ENCODE results near the gene TMUB1.

Gene TMUB1

GRCh38 chr7:151066273-151066974 is 16.9 kb downstream of the TMUB1 start:
- no peak for DNase-seq

- DNase-seq, result no peak
Measured at GRCh38 chr7:151065516-151065915, 17.8 kb downstream of the TMUB1 start.

GRCh38 chr7:151064993-151065392 is 18.3 kb downstream of the TMUB1 start:
- DNase-seq, result no peak

- no peak for DNase-seq
Measured at GRCh38 chr7:151064454-151064853, 18.8 kb downstream of the TMUB1 start.

GRCh38 chr7:151063212-151063561 is 20.1 kb downstream of the TMUB1 start:
- DNase-seq, result no peak

GRCh38 chr7:151062399-151063211 is 20.7 kb downstream of the TMUB1 start:
- DNase-seq, result no peak

GRCh38 chr7:151062111-151062398 is 21.2 kb downstream of the TMUB1 start:
- DNase-seq, result no peak

- no peak for DNase-seq
Measured at GRCh38 chr7:151061213-151062110, 21.8 kb downstream of the TMUB1 start.

GRCh38 chr7:151060416-151061212 is 22.7 kb downstream of the TMUB1 start:
- no peak for DNase-seq

GRCh38 chr7:151060113-151060415 is 23.2 kb downstream of the TMUB1 start:
- DNase-seq, result no peak

- DNase-seq, result peak; percentile 70
Measured at GRCh38 chr7:151059367-151060112, 23.8 kb downstream of the TMUB1 start, which contains the start of gene SLC4A2. Gene SLC4A2, plus strand, starts transcription at chr7:151059589. Its CDS starts 2,399 bp downstream, at chr7:151061988.

GRCh38 chr7:151058781-151059366 is 24.4 kb downstream of the TMUB1 start:
- no peak for DNase-seq

- peak; percentile 95 for DNase-seq
Measured at GRCh38 chr7:151057989-151058780, 25.1 kb downstream of the TMUB1 start.

GRCh38 chr7:151057506-151057988 is 25.7 kb downstream of the TMUB1 start, which contains the start of gene CDK5:
Gene CDK5, minus strand, starts transcription at chr7:151057897. Its CDS starts 49 bp downstream, at chr7:151057848.
- DNase-seq, result no peak

- DNase-seq, result no peak
Measured at GRCh38 chr7:151056666-151057505, 26.4 kb downstream of the TMUB1 start.

- no peak for DNase-seq
Measured at GRCh38 chr7:151056283-151056665, 27.0 kb downstream of the TMUB1 start.

- no peak for DNase-seq
Measured at GRCh38 chr7:151053751-151054150, 29.5 kb downstream of the TMUB1 start.

- no peak for DNase-seq
Measured at GRCh38 chr7:151053096-151053495, 30.2 kb downstream of the TMUB1 start.

GRCh38 chr7:151051108-151051507 is 32.2 kb downstream of the TMUB1 start:
- peak; percentile 46 for DNase-seq
